VCaP (cell line): Measurements from ENCODE around the gene PGAP3.
A peak's percentile ranks its signal among the peaks of the same experiment; 100 is the strongest.

Experiments used
- H3K27ac ChIP-seq: fragments of 450-650 bp; 2 replicates; pipeline ENCODE4 v1.5.1; 2017
- CTCF ChIP-seq: fragments of 450-650 bp; conservative IDR thresholded peaks from 2 replicates; pipeline ENCODE4 v1.5.1; 2017; ENCODE audit warnings: mild to moderate bottlenecking, moderate library complexity

Gene PGAP3

GRCh38 chr17:39661744-39662541 is 25.9 kb downstream of the PGAP3 start:
- H3K27ac ChIP-seq, result peak overlapping the region; percentile 31; the same call in 1 of the 2 replicates
- no peak for TF ChIP-seq CTCF

DNA sequence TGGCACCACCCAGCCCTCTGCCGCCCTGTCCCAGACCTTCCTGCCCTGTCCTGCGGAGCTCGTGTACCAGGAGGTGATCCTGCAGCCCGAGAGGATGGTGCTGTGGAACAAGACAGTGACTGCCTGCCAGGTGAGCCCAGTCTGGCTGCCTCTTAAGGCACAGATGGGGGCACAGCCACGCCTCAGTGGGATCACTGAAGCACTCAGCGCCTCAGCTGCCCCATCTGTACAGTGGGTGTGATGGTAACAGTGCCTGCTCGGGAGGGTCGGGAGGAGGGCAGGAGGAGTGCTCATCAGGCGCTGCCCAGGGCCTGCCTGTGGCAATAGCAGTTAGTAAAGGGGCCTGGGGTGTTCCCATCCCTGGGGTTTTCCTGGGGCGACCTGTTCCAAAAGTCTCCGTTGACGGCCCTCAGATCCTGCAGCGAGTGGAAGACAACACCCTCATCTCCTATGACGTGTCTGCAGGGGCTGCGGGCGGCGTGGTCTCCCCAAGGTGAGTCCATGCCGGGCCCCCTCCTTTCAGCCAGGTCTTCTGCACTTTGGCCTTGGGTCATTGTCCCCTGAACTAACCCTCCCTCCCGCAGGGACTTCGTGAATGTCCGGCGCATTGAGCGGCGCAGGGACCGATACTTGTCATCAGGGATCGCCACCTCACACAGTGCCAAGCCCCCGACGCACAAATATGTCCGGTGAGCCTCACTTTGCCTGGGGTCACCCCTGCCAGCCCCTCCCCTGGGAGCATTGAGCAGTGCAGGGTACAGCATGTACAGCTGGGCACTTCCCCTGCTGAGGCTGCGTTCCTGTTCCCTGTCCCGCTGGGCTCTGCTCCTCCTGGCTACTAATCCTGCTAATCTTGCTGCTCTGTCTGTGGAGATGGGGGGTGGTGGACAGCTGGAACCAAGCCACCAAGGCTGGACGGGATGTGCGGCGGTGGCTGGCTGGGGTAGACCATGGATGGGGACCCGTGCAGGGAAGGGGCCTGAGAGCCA is 27.2 kb downstream of the PGAP3 start:
- no peak for TF ChIP-seq CTCF
- H3K27ac ChIP-seq, result peak overlapping the region; percentile 31; the same call in 1 of the 2 replicates

DNA sequence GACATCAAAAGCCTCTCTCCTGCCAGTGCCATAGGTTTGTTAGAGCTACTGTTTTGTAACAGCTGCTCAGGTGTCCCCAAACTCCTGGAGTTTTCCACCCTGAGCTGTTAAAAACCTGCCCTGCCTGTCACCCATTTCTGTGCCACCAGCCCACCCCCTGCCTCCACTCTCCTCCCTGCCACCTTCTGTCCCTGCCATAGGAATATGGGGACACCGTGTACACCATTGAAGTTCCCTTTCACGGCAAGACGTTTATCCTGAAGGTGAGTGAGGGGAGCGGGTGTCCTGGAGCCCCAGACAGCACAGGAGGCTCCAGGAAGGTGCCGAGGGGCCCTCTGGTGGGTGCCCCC is 27.9 kb downstream of the PGAP3 start:
- H3K27ac ChIP-seq, result no peak overlapping the region
- no peak for TF ChIP-seq CTCF

- no peak overlapping the region for H3K27ac ChIP-seq
Measured at GRCh38 chr17:39659279-39660010, 28.4 kb downstream of the PGAP3 start.

DNA sequence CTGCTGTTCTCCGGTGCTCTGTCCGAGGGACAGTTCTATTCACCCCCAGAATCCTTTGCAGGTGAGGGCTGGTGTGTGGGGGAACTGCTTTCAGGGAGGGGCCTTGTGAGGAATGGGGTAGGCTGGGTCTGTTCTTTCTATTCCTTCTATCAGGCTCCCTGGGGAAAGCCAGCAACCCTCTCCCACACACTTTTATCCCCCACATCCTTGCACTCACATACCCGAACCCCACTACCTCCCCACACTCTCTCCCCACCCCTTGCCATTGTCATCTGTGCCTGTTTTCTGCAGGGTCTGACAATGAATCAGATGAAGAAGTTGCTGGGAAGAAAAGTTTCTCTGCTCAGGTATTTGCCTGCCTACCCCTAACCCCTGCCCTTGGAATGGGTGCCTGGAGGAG is 29.1 kb downstream of the PGAP3 start:
- no peak overlapping the region for H3K27ac ChIP-seq
- TF ChIP-seq CTCF, result no peak

More at GRCh38 chr17:39659279-39660010, 28.4 kb downstream of the PGAP3 start:
- no peak for TF ChIP-seq CTCF

- TF ChIP-seq CTCF, result no peak
- no peak overlapping the region for H3K27ac ChIP-seq
Measured at GRCh38 chr17:39658346-39658745, 29.5 kb downstream of the PGAP3 start.
